ENCODE results near the gene KRT23.

DNA sequence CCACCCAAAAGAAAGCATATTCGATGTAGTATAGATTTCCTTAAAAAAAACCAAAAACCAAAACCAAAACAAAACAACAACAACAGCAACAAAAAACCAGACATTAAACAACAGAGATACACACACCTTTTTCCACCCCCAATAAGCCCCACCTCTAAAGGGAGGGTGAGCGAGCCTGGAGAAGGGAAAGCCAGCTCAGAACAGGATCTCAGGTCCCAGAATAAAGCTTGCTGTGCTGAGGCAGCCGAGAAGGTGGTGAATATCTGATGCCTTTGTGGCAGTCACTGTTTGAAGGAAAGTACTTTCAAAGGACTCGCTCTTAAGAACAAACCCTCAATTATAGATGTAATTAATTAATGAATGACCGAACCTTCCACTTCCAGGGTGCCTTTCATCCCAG, 470 bp downstream of the KRT23 start:
- TF ChIP-seq POLR2A (IDR thresholded peaks at IDR 0.05; ENCODE audit: low read length) (no peak), GATA1 (IDR thresholded peaks at IDR 0.05; ENCODE audit: low read depth, low read length) (no peak)
